ENCODE data around the gene IL1A.

IL1A gene

DNA sequence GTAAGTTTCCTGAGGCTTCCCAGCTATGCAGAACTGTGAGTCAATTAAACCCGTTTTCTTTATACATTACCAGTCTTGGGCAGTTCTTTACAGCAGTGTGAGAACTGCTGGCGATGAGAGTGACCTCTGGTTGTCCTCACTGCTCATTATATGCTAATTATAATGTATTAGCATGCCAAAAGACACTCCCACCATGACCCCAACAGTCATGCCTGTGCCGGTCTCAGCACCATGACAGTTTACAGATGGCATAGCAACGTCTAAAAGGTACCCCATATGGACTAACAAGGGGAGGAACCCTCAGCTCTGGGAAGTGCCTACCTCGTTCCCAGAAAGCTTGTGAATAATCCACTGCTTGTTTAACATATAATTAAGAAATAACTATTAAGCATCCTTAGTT lies 8.1 kb upstream of the IL1A start:
- no peak for DNase-seq (ENCODE audit: low spot score)

DNA sequence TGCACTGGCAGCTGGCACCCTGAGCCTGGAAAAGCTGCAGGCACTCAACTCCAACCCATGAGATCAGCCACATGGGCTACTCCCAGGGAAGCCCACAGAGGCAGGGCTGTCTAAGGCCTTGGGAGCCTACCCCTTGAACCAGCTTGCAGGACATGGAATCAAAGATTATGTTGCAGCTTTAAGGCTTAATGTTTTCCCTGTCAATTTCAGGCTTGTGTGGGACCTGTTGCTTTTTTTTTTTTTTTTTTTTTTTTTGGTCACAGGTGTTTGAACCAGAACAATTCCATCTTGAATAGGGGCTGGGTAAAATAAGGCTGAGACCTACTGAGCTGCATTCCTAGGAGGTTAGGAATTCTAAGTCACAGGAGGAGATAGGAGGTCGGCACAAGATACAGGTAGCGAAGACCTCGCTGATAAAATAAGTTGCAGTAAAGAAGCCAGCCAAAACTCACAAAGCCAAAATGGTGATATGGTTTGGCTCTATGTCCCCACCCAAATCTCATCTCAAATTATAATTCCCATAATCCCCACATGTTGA lies 7.5 kb upstream of the IL1A start:
- no peak for DNase-seq (ENCODE audit: low spot score)

DNA sequence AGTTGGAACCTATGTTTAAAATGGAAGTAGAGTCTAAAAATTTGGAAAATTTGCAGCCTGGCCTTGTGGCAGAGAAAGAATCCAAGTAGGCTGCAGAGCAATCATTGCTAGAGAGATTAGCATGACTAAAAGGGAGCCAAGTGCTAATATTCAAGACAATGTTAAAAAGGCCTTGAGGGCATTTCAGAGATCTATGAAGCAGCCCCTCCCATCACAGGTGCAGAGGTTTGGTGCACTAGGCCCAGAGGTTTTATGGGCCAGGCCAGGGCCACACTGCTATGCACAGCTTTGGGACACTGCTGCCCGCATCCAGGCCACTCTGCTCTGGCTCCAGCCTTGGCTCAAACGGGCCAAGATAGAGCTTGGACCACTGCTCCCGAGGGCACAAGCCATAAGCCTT lies 6.7 kb upstream of the IL1A start:
- no peak for DNase-seq (ENCODE audit: low spot score)

- no peak for DNase-seq (ENCODE audit: low spot score)
Measured at GRCh38 chr2:112790305-112790704, 6.0 kb upstream of the IL1A start.

GRCh38 chr2:112789186-112789585 lies 4.9 kb upstream of the IL1A start:
- no peak for DNase-seq (ENCODE audit: low spot score)

DNA sequence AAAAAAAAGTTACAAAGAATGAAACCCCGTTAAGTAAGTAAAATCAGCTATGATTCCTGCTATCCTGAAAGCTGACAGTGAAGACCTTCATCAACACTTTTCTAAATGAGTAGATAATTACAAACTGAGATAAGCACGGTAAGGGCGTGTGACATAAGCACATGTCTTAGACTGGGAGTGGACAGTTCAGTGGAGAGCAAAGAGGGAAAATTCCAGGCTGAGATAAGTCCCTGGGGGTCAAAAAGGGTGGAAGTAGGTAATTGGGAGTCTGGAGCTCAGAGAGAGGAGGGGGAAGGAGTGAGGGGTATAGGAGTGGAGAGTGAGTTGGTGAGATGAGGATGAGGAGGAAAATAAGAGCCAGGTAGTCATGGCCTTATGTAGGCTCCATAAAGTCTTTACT lies 4.4 kb upstream of the IL1A start:
- DNase-seq (ENCODE audit: low spot score) = no peak

DNA sequence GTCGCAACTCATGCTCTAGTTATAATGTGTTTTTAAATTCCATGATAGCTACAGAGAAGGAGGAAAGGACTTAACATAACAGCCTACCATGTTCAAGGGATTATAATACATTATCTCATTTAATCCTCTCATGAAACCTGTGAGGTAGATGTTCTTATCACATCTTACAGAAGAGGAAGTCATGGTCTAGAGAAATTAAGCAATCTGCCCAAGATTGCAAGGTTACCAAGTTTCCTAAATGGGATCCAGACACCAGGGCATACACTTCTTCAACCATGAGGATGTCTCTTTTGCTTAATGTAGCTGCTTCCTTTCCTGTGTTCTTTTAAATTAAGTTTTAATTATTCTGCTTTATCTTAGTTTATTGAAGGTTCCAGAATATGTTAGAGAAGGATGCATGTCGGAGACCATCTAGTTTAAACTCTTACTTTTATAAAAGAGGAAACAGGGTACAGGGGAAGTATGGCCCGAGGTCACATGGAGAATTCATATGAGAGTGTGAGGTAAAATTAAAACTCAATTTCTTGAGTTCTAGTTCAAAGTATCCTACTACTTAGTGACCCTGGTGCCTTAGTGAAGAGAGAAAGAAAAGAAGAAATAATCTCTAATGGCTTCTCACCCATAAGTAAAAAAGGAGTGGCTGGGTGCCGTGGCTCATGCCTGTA lies 3.6 kb upstream of the IL1A start:
- DNase-seq (ENCODE audit: low spot score) = no peak

GRCh38 chr2:112787294-112787693 lies 3.0 kb upstream of the IL1A start:
- DNase-seq (ENCODE audit: low spot score) = no peak

GRCh38 chr2:112783187-112783714 lies 1.0 kb downstream of the IL1A start:
- no peak for DNase-seq (ENCODE audit: low spot score)

GRCh38 chr2:112782234-112782799 lies 2.0 kb downstream of the IL1A start:
- DNase-seq (ENCODE audit: low spot score) = no peak

DNA sequence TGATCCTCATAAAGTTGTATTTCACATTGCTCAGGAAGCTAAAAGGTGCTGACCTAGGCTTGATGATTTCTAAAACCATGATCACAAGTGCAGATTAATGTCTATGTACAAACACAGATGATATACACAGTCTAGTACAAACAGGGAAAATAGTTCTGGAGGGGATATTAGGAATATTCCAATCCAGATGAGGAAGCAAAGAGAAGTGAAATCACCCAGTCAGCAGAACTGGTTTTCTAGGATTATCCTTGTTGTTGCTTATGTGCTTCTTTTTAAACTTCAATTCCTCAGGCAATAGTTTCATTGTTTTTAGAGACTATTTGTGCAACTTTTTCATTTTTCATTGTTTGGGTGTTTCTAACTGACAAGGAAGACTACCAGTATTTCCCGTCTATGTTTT lies 4.7 kb downstream of the IL1A start:
- DNase-seq (ENCODE audit: low spot score) = no peak

DNA sequence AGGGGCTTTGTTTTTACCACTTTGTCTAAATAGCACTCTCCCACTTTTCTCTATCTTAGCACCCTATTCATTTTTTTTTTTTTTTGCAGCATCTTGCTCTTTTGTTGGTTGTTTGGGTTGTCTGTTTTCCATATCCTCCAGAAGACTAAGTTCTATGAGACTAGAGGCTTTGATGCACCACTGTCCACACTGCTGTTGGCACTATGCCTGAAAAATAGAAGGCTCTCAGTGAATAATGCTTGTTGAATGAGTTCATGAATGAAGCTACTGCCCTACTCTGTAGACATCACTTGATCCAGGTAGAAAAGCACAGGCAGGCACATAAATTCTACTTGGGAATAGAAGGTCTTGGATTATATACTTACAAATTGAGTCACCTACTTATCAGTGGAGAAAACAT lies 7.3 kb downstream of the IL1A start:
- no peak for DNase-seq (ENCODE audit: low spot score)

DNA sequence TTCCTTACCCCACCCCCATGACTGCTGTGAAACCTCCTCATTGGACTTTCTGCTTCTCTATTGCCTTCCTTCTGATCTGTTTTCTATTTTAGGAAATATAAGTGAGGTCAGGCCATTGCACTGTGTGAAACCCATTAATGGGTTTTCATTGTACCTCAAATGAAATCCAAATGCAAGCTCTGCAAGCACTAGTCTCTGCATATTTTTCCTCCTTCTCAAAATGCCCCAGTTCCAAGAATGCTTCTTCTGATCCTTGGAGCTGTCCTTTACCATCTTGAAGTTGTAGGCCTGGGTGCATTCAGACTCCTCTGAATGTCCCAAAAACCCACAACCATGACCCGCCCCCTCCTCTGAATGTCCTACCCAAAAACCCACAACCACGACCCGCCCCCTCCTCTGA lies 8.2 kb downstream of the IL1A start:
- no peak for DNase-seq (ENCODE audit: low spot score)

- no peak for DNase-seq (ENCODE audit: low spot score)
Measured at GRCh38 chr2:112774536-112775285, 9.6 kb downstream of the IL1A start.

DNA sequence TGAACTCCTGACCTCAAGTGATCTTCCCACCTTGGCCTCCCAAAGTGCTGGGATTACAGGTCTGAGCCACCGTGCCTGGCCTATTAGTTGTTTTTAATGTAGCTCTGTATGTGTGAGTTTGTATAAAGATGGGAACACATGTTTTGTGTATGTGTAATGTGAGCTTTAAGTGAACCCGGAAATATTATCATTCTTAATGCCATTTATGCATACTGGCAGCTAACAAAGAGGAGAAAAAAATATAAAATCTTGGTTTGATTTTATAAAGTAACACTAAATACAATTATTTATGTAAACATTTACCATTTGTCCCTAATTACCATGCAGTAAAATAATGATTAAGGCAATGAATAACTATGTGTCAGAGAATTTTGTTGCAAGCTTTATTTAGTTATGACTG lies 10.7 kb downstream of the IL1A start:
- DNase-seq (ENCODE audit: low spot score) = no peak

GRCh38 chr2:112772911-112773475 lies 11.3 kb downstream of the IL1A start:
- no peak for DNase-seq (ENCODE audit: low spot score)

- no peak for DNase-seq (ENCODE audit: low spot score)
Measured at GRCh38 chr2:112772322-112772721, 12.0 kb downstream of the IL1A start.

DNA sequence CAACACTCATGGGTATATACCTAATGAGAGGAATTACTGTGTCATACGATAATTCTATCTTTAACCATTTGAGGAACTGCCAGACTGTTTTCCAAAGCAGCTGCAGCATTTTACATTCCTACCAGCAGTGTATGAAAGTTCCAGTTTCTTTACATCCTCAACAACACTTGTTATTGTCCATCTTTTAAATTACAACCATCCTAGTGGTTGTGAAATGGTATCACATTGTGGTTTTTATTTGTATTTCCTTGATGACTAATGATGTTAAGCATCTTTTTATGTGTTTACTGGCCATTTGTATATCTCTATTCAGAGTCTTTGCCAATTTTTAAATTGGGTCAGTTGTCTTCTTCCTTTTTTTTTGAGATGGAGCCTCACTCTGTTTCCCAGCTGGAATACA lies 15.9 kb downstream of the IL1A start:
- DNase-seq (ENCODE audit: low spot score) = peak; percentile 6

DNA sequence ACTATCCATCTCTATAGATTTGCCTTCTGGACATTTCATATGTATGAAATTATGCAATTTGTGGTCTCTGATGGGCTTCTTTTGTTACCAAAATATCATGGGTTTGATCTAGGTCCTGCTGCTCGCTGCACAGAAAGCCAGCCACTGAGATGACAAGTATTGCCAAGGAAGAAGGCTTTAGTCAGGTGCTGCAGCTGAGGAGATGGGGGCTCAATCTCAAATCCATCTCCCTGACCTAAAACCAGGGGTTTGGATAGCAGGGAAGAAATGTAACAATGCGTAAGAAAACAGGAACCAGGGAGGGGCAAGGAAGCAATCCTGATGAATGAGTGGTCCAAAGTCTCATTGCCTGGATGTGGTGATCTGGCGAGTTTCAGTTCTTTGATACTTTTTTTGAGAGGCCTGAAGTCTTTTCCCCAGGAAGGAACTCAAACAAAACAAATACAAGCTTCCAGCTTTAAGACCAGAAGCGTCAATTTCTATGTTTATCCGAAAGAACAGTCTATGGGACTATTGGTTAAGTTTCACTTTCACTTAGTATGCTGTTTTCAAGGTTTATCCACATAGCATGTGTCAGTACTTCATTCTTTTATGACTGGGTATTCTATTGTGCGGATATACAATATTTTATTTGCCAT lies 16.5 kb downstream of the IL1A start:
- no peak for DNase-seq (ENCODE audit: low spot score)

GRCh38 chr2:112765251-112765650 lies 19.0 kb downstream of the IL1A start:
- peak; percentile 38 for DNase-seq (ENCODE audit: low spot score)

DNA sequence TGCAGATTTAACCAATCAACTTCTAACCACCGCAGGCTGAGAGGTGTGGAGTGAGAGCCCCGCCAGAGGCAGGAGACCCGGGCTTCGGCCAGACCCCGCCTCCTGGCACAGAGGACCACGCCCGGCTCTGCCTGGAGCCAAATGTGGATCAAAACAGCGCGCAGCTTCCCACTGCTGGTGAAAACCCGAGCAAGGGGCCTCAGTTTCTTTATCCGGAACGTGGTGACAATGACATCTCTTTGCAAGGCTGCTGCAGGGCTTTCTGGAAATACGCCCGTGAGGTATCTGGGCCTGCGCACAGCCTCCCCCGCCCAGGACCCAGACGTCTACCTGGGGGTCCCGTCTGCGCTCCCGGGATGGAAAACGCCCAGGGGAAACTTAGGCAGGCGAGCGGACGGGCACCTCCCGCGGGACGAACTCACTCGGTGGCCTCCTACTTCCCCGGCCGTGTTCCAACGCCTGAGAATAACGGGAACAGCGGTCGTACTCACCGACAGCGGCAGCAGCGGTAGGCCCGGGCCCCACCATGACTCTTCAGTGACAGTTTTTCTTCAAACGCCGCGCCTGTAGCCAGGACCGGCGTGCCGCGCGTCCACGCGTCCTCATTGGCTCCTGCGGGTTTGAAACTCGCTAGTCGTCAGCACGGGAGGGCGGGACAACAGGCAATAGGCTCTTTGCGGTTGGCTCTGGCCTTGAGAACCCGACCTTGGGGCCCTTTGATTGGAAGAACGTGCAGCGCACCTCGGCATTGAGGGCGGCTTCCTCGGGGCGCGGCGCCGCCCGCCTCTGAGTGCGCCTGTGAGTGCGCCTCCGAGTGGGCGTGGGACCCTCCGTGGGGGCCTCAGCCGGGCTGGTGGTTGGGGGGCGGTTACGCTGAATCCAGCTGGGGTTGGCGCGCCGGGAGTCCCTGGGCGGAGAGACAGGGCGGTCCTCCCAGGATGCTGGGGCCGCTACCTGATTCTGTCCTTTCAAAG lies 19.9 kb downstream of the IL1A start, which contains the start of gene CKAP2L:
CKAP2L (minus strand) TSS at position 539 of the 974 bp plus-strand sequence; CDS start at position 528, 11 bp downstream.
- DNase-seq (ENCODE audit: low spot score) = peak; percentile 98
